Thyroid gland (tissue), 4 donors: ENCODE measurements around the gene MRC1.

ENCODE experiments used
- POLR2A ChIP-seq, 2 donors: fragments of 450-650 bp; IDR thresholded peaks; one replicate each; pipeline ENCODE4 v1.6.1; 2017; ENCODE audit warnings: antibody characterized with exemption in 2 of 2, mild to moderate bottlenecking in 2 of 2, moderate library complexity in 1 of 2
- TF ChIP-seq, protein P1 (sequence below), 6 experiments: fragments of 200-600 bp in 3 of 6; fragments of 450-650 bp in 3 of 6; sonication (generic) in 3 of 6; IDR thresholded peaks; one replicate each; pipeline ENCODE4 v1.5.1; 2016 to 2019; ENCODE audit warnings: antibody characterized with exemption in 6 of 6, mild to moderate bottlenecking in 2 of 6, inconsistent platforms in 1 of 6, moderate library complexity in 1 of 6

- TF ChIP-seq, protein P1, sequence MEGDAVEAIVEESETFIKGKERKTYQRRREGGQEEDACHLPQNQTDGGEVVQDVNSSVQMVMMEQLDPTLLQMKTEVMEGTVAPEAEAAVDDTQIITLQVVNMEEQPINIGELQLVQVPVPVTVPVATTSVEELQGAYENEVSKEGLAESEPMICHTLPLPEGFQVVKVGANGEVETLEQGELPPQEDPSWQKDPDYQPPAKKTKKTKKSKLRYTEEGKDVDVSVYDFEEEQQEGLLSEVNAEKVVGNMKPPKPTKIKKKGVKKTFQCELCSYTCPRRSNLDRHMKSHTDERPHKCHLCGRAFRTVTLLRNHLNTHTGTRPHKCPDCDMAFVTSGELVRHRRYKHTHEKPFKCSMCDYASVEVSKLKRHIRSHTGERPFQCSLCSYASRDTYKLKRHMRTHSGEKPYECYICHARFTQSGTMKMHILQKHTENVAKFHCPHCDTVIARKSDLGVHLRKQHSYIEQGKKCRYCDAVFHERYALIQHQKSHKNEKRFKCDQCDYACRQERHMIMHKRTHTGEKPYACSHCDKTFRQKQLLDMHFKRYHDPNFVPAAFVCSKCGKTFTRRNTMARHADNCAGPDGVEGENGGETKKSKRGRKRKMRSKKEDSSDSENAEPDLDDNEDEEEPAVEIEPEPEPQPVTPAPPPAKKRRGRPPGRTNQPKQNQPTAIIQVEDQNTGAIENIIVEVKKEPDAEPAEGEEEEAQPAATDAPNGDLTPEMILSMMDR (IDR thresholded peaks at IDR 0.05) = no peak
- no peak for TF ChIP-seq POLR2A (IDR thresholded peaks at IDR 0.05)
Measured at GRCh38 chr10:17802976-17803375, 6.2 kb upstream of the MRC1 start.
